GM12874 (cell line): ENCODE data around the gene CRIP1.

ENCODE experiments used
- CTCF ChIP-seq: IDR thresholded peaks from 2 replicates; pipeline ENCODE4 v1.5.1; 2011; ENCODE audit warnings: low read depth, mild to moderate bottlenecking, control low read depth, low read length, moderate library complexity; ENCODE audit not compliant: insufficient read depth

Gene CRIP1

DNA sequence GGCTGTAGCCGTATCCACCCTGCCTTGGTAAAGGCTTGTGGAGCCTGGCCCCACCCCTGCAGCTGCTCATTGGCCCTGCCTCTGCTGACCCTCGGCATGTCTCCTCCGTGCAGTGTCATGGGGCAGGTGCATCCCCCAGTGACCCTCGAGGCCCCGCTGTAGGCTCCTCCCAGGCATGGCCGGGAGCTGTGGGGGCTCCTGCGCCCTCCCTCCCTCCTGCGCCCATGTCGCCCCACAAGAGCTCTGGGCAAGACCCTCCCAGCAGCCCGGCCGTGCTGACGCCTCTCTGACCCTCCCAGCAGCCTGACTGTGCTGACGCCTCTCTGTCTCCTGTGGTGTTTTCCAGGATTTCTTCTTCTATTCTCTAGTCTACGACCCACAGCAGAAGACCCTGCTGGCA, 32.8 kb upstream of the CRIP1 start:
- no peak for TF ChIP-seq CTCF

- no peak for TF ChIP-seq CTCF
These were observed 31.5 kb upstream of the CRIP1 start for GRCh38 chr14:105455086-105455640.

DNA sequence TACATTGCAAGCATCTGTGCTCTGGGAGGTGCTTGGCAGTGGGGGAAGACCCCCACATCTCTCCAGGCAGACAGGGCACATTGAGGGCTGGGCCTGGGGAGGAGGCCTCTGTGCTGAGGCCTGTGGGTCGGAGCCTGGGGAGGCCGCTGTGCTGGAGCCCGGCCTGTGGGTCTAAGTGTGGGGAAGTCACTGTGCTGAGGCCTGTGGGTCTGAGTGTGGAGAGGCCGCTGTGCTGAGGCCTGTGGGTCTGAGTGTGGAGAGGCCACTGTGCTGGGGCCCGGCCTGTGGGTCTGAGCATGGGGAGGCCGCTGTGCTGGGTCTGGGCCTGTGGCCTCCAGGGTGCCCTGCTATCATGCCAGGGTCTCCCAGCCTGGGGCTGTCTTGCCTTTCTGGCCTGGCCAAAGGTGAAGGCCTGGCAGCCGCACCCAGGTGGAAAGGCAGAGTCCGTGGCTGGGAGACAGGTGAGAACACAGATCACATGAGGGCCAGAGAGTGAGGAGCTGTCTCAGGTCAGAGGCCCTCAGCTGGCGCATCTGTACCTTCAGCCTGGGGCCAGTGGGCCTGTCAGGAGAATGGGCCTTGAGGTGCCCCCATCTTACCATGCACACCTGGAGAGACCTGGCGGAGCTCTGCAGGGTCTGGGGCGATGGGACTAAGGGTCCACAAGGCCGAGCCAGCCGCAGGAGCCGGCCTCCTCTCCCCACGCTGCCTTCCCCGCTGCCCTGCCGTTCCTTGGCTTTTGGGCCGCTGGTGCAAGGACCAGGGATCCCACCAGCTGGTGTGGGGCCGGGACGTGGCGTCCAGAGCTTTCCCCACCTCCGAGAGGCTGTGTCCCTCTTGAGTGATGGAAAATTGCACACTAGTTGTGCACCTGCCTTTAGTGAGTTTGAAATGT, 30.7 kb upstream of the CRIP1 start:
- no peak for TF ChIP-seq CTCF

- TF ChIP-seq CTCF = no peak
These were observed 29.7 kb upstream of the CRIP1 start for GRCh38 chr14:105456736-105457617.

DNA sequence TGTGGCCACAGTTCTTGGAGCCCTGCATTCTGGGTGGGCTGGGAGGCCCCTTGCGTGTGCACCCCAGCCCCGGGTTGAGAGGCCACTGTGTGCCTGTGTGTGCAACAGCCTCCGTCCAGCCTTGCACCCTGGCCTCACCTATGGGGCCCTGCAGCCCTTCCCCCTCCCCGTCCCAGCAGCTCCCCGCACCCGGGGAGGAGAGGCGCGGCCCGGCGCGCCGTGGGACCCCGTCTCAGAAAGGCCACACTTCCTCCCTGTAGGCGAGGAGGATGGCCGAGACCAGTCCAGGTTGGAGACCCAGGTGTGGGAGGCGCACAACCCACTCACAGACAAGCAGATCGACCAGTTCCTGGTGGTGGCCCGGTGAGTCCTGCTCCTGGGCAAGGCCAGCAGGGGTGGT, 28.7 kb upstream of the CRIP1 start:
- no peak for TF ChIP-seq CTCF

DNA sequence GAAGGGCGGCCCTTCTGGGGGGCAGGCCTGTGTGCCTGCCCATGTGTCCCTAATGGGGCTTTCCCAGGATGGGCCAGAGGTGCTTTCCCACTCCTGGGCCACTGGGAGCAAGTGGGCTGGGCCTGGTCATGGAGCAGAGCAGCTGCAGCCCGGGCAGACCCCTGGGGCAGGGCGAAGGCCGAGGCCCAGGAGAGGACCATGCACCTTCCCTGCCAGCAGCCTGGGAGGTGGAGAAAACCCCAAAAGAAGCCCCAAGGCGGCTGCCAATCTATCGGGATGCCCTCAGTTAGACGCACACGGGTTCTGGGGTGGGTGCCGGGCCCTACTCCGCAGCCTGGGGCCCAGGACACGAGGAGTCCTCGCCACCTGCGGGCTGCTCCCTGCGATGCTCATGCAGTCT, 28.1 kb upstream of the CRIP1 start:
- no peak for TF ChIP-seq CTCF

GRCh38 chr14:105460116-105460515, 26.6 kb upstream of the CRIP1 start:
- TF ChIP-seq CTCF = no peak
